Measurements from ENCODE around the gene KIF1B. TPM values are rescaled to one million over a fixed set of nuclear protein-coding genes. Genes with fewer than 3 reads are reported as not detected.

The KIF1B gene
- polyA plus RNA-seq, 1 of the 3 experiments (the other 2 are of a cell fraction) = 6.8 TPM

- Histone ChIP-seq H3K79me2 (ENCODE audit: insufficient read depth) (peaks cover 27% of the 10 kb centered on the region), H3K36me3 (replicated peaks in 1 of 2; ENCODE audit: control insufficient read depth in 1 of 2, insufficient read depth in 2 of 2, low read length in 1 of 2) (no peaks in the 10 kb centered on the region), H3K27ac (ENCODE audit: low read depth in 2 of 2, low read length in 1 of 2) (no peak overlapping the region), H2AFZ (ENCODE audit: low read depth) (no peak overlapping the region), H3K9ac (no peak overlapping the region), H3K9me2 (no peaks in the 10 kb centered on the region), H3K4me2 (no peak overlapping the region), H3K9me3 (no peaks in the 10 kb centered on the region), H4K20me1 (ENCODE audit: insufficient read depth) (peaks cover 16% of the 10 kb centered on the region), H3K4me3 (ENCODE audit: low read depth in 2 of 2, low read length in 1 of 2) (no peak overlapping the region), H3K27me3 (ENCODE audit: insufficient read depth) (no peaks in the 10 kb centered on the region), H3F3A (replicated peaks; ENCODE audit: insufficient read depth) (peaks cover 32% of the 10 kb centered on the region), H3K4me1 (ENCODE audit: control insufficient read depth in 1 of 2, insufficient read depth in 2 of 2, low read depth in 1 of 2, low read length in 1 of 2) (peaks cover 7% of the 10 kb centered on the region in 2 experiments; a peak in 2 of 4 replicates)
- DNase-seq = no peak
- TF ChIP-seq ZBTB33 (IDR thresholded peaks at IDR 0.05; ENCODE audit: borderline replicate concordance, low read depth) (no peak), JUND (IDR thresholded peaks at IDR 0.05) (no peak), NFIC (IDR thresholded peaks at IDR 0.05; ENCODE audit: borderline replicate concordance) (no peak), EP300 (IDR thresholded peaks at IDR 0.05; ENCODE audit: borderline replicate concordance in 1 of 2, low read depth in 1 of 2, low read length in 1 of 2) (no peak), GATA2 (CRISPR knock-in tag; IDR thresholded peaks at IDR 0.05) (no peak), USF2 (IDR thresholded peaks at IDR 0.05; ENCODE audit: borderline replicate concordance, low read depth, low read length) (no peak), ELF1 (IDR thresholded peaks at IDR 0.05) (no peak)
- 97% methylated on average over 11 of the region's 11 CpGs for WGBS (ENCODE audit: low lambda C conversion rate)
- CTCF ChIA-PET = interaction anchor here (1.2 to 2.7 kb wide), 13 partner anchors 8 to 221 kb away, joined by 3 to 52 read pairs (median 9); partner anchors contain the start of gene CENPS
- POLR2A ChIA-PET = no interaction called here
Measured at GRCh38 chr1:10208537-10208936, 1.8 kb upstream of the KIF1B start.

GRCh38 chr1:10209590-10209904 lies 823 bp upstream of the KIF1B start:
- Histone ChIP-seq H3K9me3 (no peaks in the 10 kb centered on the region), H4K20me1 (ENCODE audit: insufficient read depth) (peaks cover 26% of the 10 kb centered on the region), H3K27ac (ENCODE audit: low read depth in 2 of 2, low read length in 1 of 2) (peak overlapping the region; percentile 88 to 97), H3F3A (replicated peaks; ENCODE audit: insufficient read depth) (peaks cover 26% of the 10 kb centered on the region), H3K4me3 (ENCODE audit: low read depth in 2 of 2, low read length in 1 of 2) (peak overlapping the region; percentile 85 to 97), H3K9me2 (no peaks in the 10 kb centered on the region), H3K27me3 (ENCODE audit: insufficient read depth) (no peaks in the 10 kb centered on the region), H3K79me2 (ENCODE audit: insufficient read depth) (peaks cover 37% of the 10 kb centered on the region), H3K4me2 (peak overlapping the region; percentile 83), H2AFZ (ENCODE audit: low read depth) (peak overlapping the region; percentile 80), H3K36me3 (replicated peaks in 1 of 2; ENCODE audit: control insufficient read depth in 1 of 2, insufficient read depth in 2 of 2, low read length in 1 of 2) (no peaks in the 10 kb centered on the region), H3K4me1 (ENCODE audit: control insufficient read depth in 1 of 2, insufficient read depth in 2 of 2, low read depth in 1 of 2, low read length in 1 of 2) (peaks cover 8 to 9% of the 10 kb centered on the region in 2 experiments; a peak in 2 of 4 replicates), H3K9ac (peak overlapping the region; percentile 92)
- 7% methylated on average over 8 of the region's 8 CpGs for WGBS (ENCODE audit: low lambda C conversion rate)
- POLR2A ChIA-PET = interaction anchor here (0.9 to 1.8 kb wide), 3 partner anchors 129 to 189 kb away, joined by 3 to 12 read pairs (median 4); partner anchors contain the start of gene PGD
- CTCF ChIA-PET = interaction anchor here (0.7 to 2.7 kb wide), 54 partner anchors 9 to 595 kb away, joined by 3 to 52 read pairs (median 5); partner anchors contain the start of genes CENPS, LZIC and NMNAT1
- TF ChIP-seq CHD2 (IDR thresholded peaks at IDR 0.05; ENCODE audit: low read length, partially characterized antibody) (no peak), TCF12 (IDR thresholded peaks at IDR 0.05) (no peak), FOXM1 (IDR thresholded peaks at IDR 0.05; ENCODE audit: low read depth) (no peak), YY1 (IDR thresholded peaks at IDR 0.05; ENCODE audit: low read depth) (no peak), FOXJ3 (CRISPR knock-in tag; IDR thresholded peaks at IDR 0.05) (no peak), TAF1 (IDR thresholded peaks at IDR 0.05; ENCODE audit: borderline replicate concordance, low read depth, low read length) (no peak), USF1 (IDR thresholded peaks at IDR 0.05; ENCODE audit: borderline replicate concordance, low read depth) (no peak), TEAD4 (IDR thresholded peaks at IDR 0.05; ENCODE audit: borderline replicate concordance, insufficient read depth) (no peak), EP300 (IDR thresholded peaks at IDR 0.05; ENCODE audit: borderline replicate concordance in 1 of 2, low read depth in 1 of 2, low read length in 1 of 2) (no peak), EZH2phosphoT487 (IDR thresholded peaks at IDR 0.05; ENCODE audit: borderline replicate concordance, low read depth) (no peak), JUND (IDR thresholded peaks at IDR 0.05) (no peak; the same call in 1 of the 2 replicates), GABPA (IDR thresholded peaks at IDR 0.05; ENCODE audit: low read depth) (no peak), PBX3 (IDR thresholded peaks at IDR 0.05) (no peak), CTCF (IDR thresholded peaks at IDR 0.05) (no peak)
- no peak for DNase-seq

All from SK-N-SH (cell line).